Spleen (tissue), 7 donors: ENCODE results near the gene MUC5B.

Experiments
- POLR2A ChIP-seq, 3 donors: fragments of 450-650 bp; IDR thresholded peaks; one replicate each; pipeline ENCODE4 v1.5.1; 2017; ENCODE audit warnings: antibody characterized with exemption in 3 of 3, mild to moderate bottlenecking in 1 of 3
- TF ChIP-seq, protein P1 (sequence below), 11 experiments: fragments of 200-600 bp in 7 of 11; fragments of 450-650 bp in 4 of 11; sonication (generic) in 4 of 11; IDR thresholded peaks in 8 of 11; conservative IDR thresholded peaks in 3 of 11; 1 replicate in 7 of 11; 2 replicates in 4 of 11; pipeline versions ENCODE4 v1.4.0 to v1.8.0; 2016 to 2021; ENCODE audit warnings: antibody characterized with exemption in 11 of 11, inconsistent platforms in 4 of 11, mild to moderate bottlenecking in 1 of 11
- donor health status: DM: no; HTN: no; CAD: no; lungs with moderate emphysema.
- donor health status: DM: no; HTN: no; CAD: no.
- donor health status: DM: no; HTN: no; CAD: no.

DNA sequence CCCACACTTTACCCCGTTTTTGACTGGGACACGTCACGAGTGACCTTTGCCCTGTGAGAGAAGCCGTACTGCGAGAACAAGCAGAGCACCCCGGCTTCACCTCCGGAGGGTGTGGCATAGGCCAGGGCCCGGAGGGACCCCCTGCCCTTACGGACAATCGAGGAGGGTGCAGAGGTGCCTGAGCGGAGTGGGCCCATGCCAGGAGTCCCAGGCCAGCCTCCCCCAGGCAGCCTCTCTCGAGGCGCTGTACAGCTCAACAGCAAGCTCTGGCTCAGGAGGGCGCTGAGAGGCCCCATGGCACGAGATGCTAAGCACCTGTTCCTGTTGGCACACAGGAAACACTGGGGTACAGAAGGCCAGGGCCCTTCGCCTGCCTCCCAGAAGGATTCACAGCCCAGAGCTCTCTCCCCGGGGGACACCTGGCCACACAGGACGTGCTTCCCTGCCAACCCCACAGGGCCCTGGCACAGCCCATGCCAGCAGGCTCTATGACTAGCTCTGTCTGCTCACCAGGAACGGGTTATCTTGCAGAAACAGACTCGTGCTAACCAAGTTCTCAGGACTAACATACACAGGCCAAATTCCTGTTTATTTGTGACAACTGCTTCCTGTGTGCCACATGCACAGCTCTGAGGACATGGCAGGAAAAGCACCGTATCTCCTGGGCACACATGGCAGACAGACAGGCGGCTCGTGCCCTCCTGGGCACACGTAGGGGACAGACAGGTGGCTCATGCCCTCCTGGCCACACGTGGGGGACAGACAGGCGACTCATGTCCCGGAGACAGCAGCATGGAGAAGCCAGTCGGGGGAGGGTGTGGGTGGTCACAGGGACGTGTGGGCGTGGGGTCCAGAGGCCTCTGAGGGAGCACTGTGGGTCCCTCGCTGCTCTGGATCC, 75.0 kb downstream of the MUC5B start:
- no peak for TF ChIP-seq POLR2A (IDR thresholded peaks at IDR 0.05)
- TF ChIP-seq, protein P1, sequence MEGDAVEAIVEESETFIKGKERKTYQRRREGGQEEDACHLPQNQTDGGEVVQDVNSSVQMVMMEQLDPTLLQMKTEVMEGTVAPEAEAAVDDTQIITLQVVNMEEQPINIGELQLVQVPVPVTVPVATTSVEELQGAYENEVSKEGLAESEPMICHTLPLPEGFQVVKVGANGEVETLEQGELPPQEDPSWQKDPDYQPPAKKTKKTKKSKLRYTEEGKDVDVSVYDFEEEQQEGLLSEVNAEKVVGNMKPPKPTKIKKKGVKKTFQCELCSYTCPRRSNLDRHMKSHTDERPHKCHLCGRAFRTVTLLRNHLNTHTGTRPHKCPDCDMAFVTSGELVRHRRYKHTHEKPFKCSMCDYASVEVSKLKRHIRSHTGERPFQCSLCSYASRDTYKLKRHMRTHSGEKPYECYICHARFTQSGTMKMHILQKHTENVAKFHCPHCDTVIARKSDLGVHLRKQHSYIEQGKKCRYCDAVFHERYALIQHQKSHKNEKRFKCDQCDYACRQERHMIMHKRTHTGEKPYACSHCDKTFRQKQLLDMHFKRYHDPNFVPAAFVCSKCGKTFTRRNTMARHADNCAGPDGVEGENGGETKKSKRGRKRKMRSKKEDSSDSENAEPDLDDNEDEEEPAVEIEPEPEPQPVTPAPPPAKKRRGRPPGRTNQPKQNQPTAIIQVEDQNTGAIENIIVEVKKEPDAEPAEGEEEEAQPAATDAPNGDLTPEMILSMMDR (IDR thresholded peaks at IDR 0.05 in 8 of 11, conservative IDR thresholded peaks at IDR 0.05 in 3 of 11) = no peak
